Measurements from ENCODE around the gene CACNG4.

Gene CACNG4

GRCh38 chr17:67052720-67053437 is 88.4 kb downstream of the CACNG4 start:
- DNase-seq, result peak in 1 of 10 donors; percentile 27
- intact Hi-C loops (cut with DNase I), result no loop called here

- intact Hi-C loops (cut with DNase I), result no loop called here
- no peak for DNase-seq
Observed at GRCh38 chr17:67053438-67054000, 89.0 kb downstream of the CACNG4 start.

- DNase-seq, result no peak
- intact Hi-C loops (cut with DNase I), result no loop called here
Observed at GRCh38 chr17:67054011-67054591, 89.6 kb downstream of the CACNG4 start.

GRCh38 chr17:67054608-67055007 is 90.1 kb downstream of the CACNG4 start:
- intact Hi-C loops (cut with DNase I), result no loop called here
- no peak for DNase-seq

GRCh38 chr17:67055041-67055443 is 90.5 kb downstream of the CACNG4 start:
- intact Hi-C loops (cut with DNase I), result no loop called here
- no peak for DNase-seq

GRCh38 chr17:67055811-67056745 is 91.6 kb downstream of the CACNG4 start:
- no peak for DNase-seq

GRCh38 chr17:67056746-67057490 is 92.4 kb downstream of the CACNG4 start:
- intact Hi-C loops (cut with DNase I), result no loop called here
- DNase-seq, result no peak

More at GRCh38 chr17:67055811-67056745, 91.6 kb downstream of the CACNG4 start:
- intact Hi-C loops (cut with DNase I), result no loop called here

- intact Hi-C loops (cut with DNase I), result no loop called here
- DNase-seq, result no peak
Observed at GRCh38 chr17:67058036-67058435, 93.5 kb downstream of the CACNG4 start.

- no peak for DNase-seq
- intact Hi-C loops (cut with DNase I), result no loop called here
Observed at GRCh38 chr17:67059372-67059771, 94.9 kb downstream of the CACNG4 start.

- intact Hi-C loops (cut with DNase I), result no loop called here
- DNase-seq, result no peak
Observed at GRCh38 chr17:67063141-67063540, 98.6 kb downstream of the CACNG4 start.

- intact Hi-C loops (cut with DNase I), result no loop called here
- no peak for DNase-seq
Observed at GRCh38 chr17:67066717-67067116, 102.2 kb downstream of the CACNG4 start.

- intact Hi-C loops (cut with DNase I), result no loop called here
- DNase-seq, result no peak
Observed at GRCh38 chr17:67067571-67068482, 103.3 kb downstream of the CACNG4 start.

- DNase-seq, result no peak
- intact Hi-C loops (cut with DNase I), result no loop called here
Observed at GRCh38 chr17:67068999-67069398, 104.5 kb downstream of the CACNG4 start.

- intact Hi-C loops (cut with DNase I), result no loop called here
- DNase-seq, result no peak
Observed at GRCh38 chr17:67069603-67070136, 105.2 kb downstream of the CACNG4 start.

- DNase-seq, result no peak
- intact Hi-C loops (cut with DNase I), result no loop called here
Observed at GRCh38 chr17:67071595-67071994, 107.1 kb downstream of the CACNG4 start.

GRCh38 chr17:67072885-67073284 is 108.4 kb downstream of the CACNG4 start:
- no peak for DNase-seq

GRCh38 chr17:67074781-67075180 is 110.3 kb downstream of the CACNG4 start:
- DNase-seq, result no peak
- intact Hi-C loops (cut with DNase I), result no loop called here

More at GRCh38 chr17:67072885-67073284, 108.4 kb downstream of the CACNG4 start:
- intact Hi-C loops (cut with DNase I), result no loop called here

GRCh38 chr17:67076290-67076689 is 111.8 kb downstream of the CACNG4 start:
- intact Hi-C loops (cut with DNase I), result no loop called here
- DNase-seq, result no peak

- DNase-seq, result no peak
- intact Hi-C loops (cut with DNase I), result no loop called here
Observed at GRCh38 chr17:67078292-67078691, 113.8 kb downstream of the CACNG4 start.

All from posterior cingulate gyrus (tissue), 11 donors.